CD4-positive, alpha-beta memory T cell (primary cell): ENCODE data around the gene NPRL2. TPM values are rescaled to one million over a fixed set of nuclear protein-coding genes. Genes with fewer than 3 reads are reported as not detected.

ENCODE experiments used
- CTCF ChIA-PET: fragments of 350-600 bp; sonication (Branson Sonifier 250); formaldehyde crosslinking; loops from one replicate; lab custom pipeline; 2021; ENCODE audit warnings: inconsistent platforms; ENCODE audit not compliant: partially characterized antibody; lab: Charles Lee
- POLR2A ChIA-PET: fragments of 350-600 bp; sonication (Branson Sonifier 250); formaldehyde crosslinking; loops from one replicate; lab custom pipeline; 2021; ENCODE audit not compliant: partially characterized antibody; lab: Charles Lee
- DNase-seq, 5 donors: peaks; one replicate each; pipeline versions ENCODE4 v3.0.0 to v3.0.0-alpha.2; 2020 to 2022; ENCODE audit warnings: mixed read lengths in 1 of 5
- H3K27ac ChIP-seq: one replicate; pipeline ENCODE4 v1.7.0; 2013; ENCODE audit warnings: low read depth, low read length
- H3K27me3 ChIP-seq: 2 replicates; pipeline ENCODE4 v1.7.0; 2013; ENCODE audit warnings: mild to moderate bottlenecking, low read length, moderate library complexity; ENCODE audit not compliant: insufficient read depth
- H3K36me3 ChIP-seq: 2 replicates; pipeline ENCODE4 v1.7.0; 2013; ENCODE audit warnings: mild to moderate bottlenecking, low read length, moderate library complexity; ENCODE audit not compliant: insufficient read depth
- H3K4me1 ChIP-seq: 2 replicates; pipeline ENCODE4 v1.7.0; 2013; ENCODE audit warnings: mild to moderate bottlenecking, low read length, moderate library complexity; ENCODE audit not compliant: insufficient read depth
- H3K4me3 ChIP-seq, 2 donors: one replicate each; pipeline ENCODE4 v1.7.0; 2013; ENCODE audit warnings: low read length in 2 of 2, mild to moderate bottlenecking in 1 of 2
- H3K9me3 ChIP-seq, 2 donors: one replicate each; pipeline ENCODE4 v1.7.0; 2013; ENCODE audit warnings: low read length in 2 of 2, control low read depth in 1 of 2; ENCODE audit not compliant: control insufficient read depth in 1 of 2
- H3K27ac Mint-ChIP-seq, 7 donors: one replicate each; pipeline ENCODE4 v1.8.0; 2020 to 2021; ENCODE audit warnings: mixed read lengths in 7 of 7, mild to moderate bottlenecking in 6 of 7, inconsistent platforms in 3 of 7, moderate library complexity in 3 of 7
- H3K27me3 Mint-ChIP-seq, 2 donors: one replicate each; pipeline ENCODE4 v1.8.0; 2020 to 2021; ENCODE audit warnings: mixed read lengths in 2 of 2
- H3K36me3 Mint-ChIP-seq, 2 donors: one replicate each; pipeline ENCODE4 v1.8.0; 2020 to 2021; ENCODE audit warnings: mixed read lengths in 2 of 2, inconsistent platforms in 1 of 2, mild to moderate bottlenecking in 1 of 2
- H3K4me1 Mint-ChIP-seq, 4 donors: one replicate each; pipeline ENCODE4 v1.8.0; 2020 to 2021; ENCODE audit warnings: mixed read lengths in 4 of 4, mild to moderate bottlenecking in 1 of 4
- H3K4me3 Mint-ChIP-seq, 8 donors: one replicate each; pipeline ENCODE4 v1.8.0; 2020 to 2021; ENCODE audit warnings: mixed read lengths in 8 of 8, mild to moderate bottlenecking in 7 of 8, moderate library complexity in 6 of 8, inconsistent platforms in 3 of 8
- H3K9me3 Mint-ChIP-seq, 8 donors: one replicate each; pipeline ENCODE4 v1.8.0; 2020 to 2021; ENCODE audit warnings: mixed read lengths in 8 of 8, mild to moderate bottlenecking in 5 of 8, inconsistent platforms in 3 of 8, moderate library complexity in 1 of 8
- intact Hi-C: fragments of 100-400 bp; cut with micrococcal nuclease; formaldehyde crosslinking; loops from one replicate; pipeline ENCODE4 v1.15.1; 2023
- polyA plus RNA-seq, 2 donors: library from polyadenylated mRNA; unstranded; fragments of 300-500 nt; fragmentation: Illumina TruSeq; gene quantifications; one replicate each; pipeline ENCODE4 v1.2.3, GENCODE V29; 2021
- total RNA-seq, 2 experiments: library from RNA; stranded (reverse); gene quantifications; one replicate each; pipeline ENCODE4 v1.2.3, GENCODE V29; 2021

The NPRL2 gene
- total and polyA plus RNA-seq, 4 experiments from 2014 or later = 39.6 to 53.0 (median 45.9) TPM

DNA sequence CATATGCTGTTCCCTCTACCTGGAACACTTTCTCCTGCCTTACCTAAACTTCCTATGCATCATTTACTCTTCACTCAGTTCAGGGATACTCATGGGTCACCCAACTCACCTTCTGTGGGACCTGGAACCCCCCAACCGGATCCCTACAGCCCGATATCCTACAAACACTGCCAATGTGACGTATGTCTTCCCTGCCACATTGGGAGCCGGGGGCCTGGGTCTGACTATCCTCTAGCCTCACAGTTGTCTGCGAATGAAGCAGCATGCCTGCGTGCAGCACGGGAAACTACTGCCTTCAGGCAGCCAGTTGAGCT is 405 bp downstream of the NPRL2 start:
- Mint-ChIP-seq H3K36me3 (peaks cover 6 to 57% of the 10 kb centered on the region in 2 donors), H3K4me3 (peak overlapping the region; percentile 91 to 99 (median 96))
- intact Hi-C loops = loop anchor here (1.0 to 5.0 kb wide), 5 partner anchors 13 to 262 kb away; partner anchors contain the start of genes CISH, HYAL3, IFRD2 and NAA80

DNA sequence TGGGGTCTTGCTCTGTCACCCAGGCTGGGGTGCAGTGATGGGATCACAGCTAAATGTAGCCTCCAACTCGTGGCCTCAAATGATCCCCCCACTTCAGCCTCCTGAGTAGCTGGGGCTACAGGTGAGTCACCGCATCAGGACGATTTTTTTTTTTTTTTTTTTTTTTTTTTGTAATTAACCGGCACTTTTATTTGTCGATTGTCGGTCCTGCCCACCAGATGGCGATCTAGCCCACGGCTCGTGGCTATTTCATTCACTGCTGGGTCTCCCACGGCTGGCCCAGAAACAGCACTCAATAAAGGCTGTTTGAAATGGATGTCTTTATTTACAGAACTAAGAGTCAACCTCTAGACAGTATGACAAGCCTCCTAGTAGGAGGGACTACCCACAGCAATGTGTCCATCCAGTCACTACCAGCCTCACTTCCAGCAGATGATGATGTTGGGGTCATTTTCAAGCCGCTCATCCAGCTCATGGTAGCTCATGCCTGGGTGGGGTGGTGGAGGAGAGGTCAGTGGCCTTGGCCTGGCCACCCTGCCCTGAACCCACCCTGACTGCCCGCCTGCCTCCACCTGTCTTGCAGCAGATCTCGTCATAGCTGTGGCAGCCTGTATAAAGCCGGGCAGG is 3.3 kb downstream of the NPRL2 start:
- H3K27ac ChIP-seq = peak overlapping the region; percentile 39
- no peaks in the 10 kb centered on the region for H3K9me3 ChIP-seq
- POLR2A ChIA-PET = interaction anchor here (0.6 to 23.7 kb wide), 10 partner anchors 12 to 271 kb away, joined by 3 to 595 read pairs (median 4); partner anchors contain the start of genes C3orf18, HEMK1, RASSF1 and TMEM115
- H3K4me3 ChIP-seq = no peak overlapping the region
- H3K27ac Mint-ChIP-seq = peak overlapping the region; percentile 64 to 96 (median 82)
- H3K4me1 Mint-ChIP-seq = peaks cover 23 to 87% (median 54%) of the 10 kb centered on the region in 4 donors
- no peaks in the 10 kb centered on the region for H3K27me3 Mint-ChIP-seq
- peaks cover 0 to 36% of the 10 kb centered on the region in 2 donors for H3K36me3 Mint-ChIP-seq
- H3K36me3 ChIP-seq = peaks cover 15% of the 10 kb centered on the region
- intact Hi-C loops = loop anchor here (1.0 kb wide), 2 partner anchors 89 to 195 kb away; no protein-coding TSS in a partner anchor
- H3K4me3 Mint-ChIP-seq = peak overlapping the region in 4 of 8 donors; percentile 32 to 77 (median 40)
- H3K27me3 ChIP-seq = no peaks in the 10 kb centered on the region
- H3K9me3 Mint-ChIP-seq = no peaks in the 10 kb centered on the region
- peak; percentile 78 to 81 (median 79) for DNase-seq
- H3K4me1 ChIP-seq = peaks cover 65% of the 10 kb centered on the region
- CTCF ChIA-PET = interaction anchor here (0.6 to 4.5 kb wide), 17 partner anchors 9 to 1897 kb away, joined by 3 to 84 read pairs (median 3); partner anchors contain the start of genes CISH, HEMK1, HYAL3 and NAA80

More for the DNA sequence above, 405 bp downstream of the NPRL2 start:
- no peak for DNase-seq
- Mint-ChIP-seq H3K9me3 (no peaks in the 10 kb centered on the region), H3K27me3 (no peaks in the 10 kb centered on the region), H3K27ac (peak overlapping the region; percentile 96 to 99 (median 99)), H3K4me1 (peaks cover 28 to 78% (median 52%) of the 10 kb centered on the region in 4 donors)
- CTCF ChIA-PET = interaction anchor here (0.8 to 4.5 kb wide), 10 partner anchors 12 to 1039 kb away, joined by 3 to 84 read pairs (median 4); partner anchors contain the start of genes RASSF1 and TUSC2
- H3K4me3 ChIP-seq = peak overlapping the region; percentile 66 to 98
- POLR2A ChIA-PET = interaction anchor here (0.7 to 23.7 kb wide), 20 partner anchors 11 to 1257 kb away, joined by 3 to 595 read pairs (median 4); partner anchors contain the start of genes C3orf18, DCAF1, HEMK1 and HYAL3
- H3K27me3 ChIP-seq = no peaks in the 10 kb centered on the region
- H3K27ac ChIP-seq = peak overlapping the region; percentile 94
- H3K9me3 ChIP-seq = no peaks in the 10 kb centered on the region
- H3K4me1 ChIP-seq = peaks cover 60% of the 10 kb centered on the region
- H3K36me3 ChIP-seq = peaks cover 29% of the 10 kb centered on the region

DNA sequence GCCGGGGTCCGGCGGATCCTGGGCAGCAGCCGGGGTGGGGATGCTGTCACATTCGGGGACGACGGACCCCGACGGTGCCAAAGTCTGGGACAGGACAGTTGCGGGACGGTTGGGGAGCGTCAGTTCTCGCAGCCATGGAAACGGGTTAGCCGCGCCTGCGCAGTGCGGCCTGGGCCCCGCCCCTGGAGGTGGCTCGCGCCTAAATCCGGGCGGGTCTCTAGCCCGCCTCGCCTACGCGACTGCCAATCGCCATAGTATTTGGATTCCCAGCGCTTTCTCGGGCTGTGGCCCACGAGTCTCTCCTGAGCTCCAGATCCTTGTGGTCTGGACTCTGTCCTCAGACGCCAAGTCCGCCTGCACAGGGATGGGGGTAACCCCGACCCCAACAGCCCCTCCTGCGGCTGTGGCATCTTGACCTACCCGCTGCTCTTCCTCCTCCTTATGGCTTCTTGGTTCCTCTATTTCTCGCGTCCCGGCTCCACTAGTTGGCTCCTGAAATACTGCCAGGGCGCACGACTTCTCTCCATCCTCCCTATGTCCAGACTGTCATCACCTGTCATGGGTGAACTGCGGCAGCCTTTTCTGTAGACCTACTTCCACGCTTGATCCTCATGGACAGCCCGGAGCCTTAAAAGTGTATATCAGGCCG is 4.9 kb downstream of the NPRL2 start, which contains the start of gene ZMYND10:
Gene ZMYND10, minus strand, starts transcription at position 147 of the 649 bp plus-strand sequence. CDS start 153 bp downstream, outside the sequence.
- peak within 1 kb of the TSS in 1 of 2 donors; percentile 27 for H3K4me3 ChIP-seq
- CTCF ChIA-PET = interaction anchor here (0.7 to 4.1 kb wide), 7 partner anchors 9 to 197 kb away, joined by 3 to 46 read pairs (median 5); partner anchors contain the start of gene TMEM115
- peak within 1 kb of the TSS in 6 of 7 donors; percentile 29 to 96 (median 76) for H3K27ac Mint-ChIP-seq

DNA sequence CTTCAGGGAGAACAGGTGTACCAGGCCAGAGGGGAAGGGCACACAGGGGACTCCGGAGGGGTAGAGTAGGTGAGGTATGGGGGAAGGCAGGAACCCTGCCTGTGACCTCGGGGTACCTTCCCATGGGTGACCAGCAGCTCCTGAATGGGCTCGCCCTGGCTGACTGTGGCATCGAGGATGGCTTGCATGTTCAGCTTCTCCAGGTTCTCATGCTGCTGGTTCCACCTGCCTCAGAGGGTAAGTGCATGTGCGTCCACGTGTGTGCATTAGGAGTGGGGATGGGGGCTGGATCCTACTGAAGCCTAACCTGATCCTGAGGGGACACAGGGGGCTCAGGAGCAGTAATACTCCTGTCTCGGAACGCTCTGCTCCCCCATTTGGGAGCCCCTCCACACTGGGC is 5.6 kb downstream of the NPRL2 start:
- POLR2A ChIA-PET = interaction anchor here (1.3 to 23.7 kb wide), 3 partner anchors 7 to 46 kb away, joined by 4 to 595 read pairs (median 595); partner anchors contain the start of genes CYB561D2, HYAL3, NAA80 and NPRL2
- peaks cover 0 to 20% of the 10 kb centered on the region in 2 donors for H3K36me3 Mint-ChIP-seq
- Histone ChIP-seq H3K27ac (no peak overlapping the region), H3K36me3 (peaks cover 15% of the 10 kb centered on the region), H3K4me3 (peak overlapping the region in 1 of 2 donors; percentile 27), H3K27me3 (no peaks in the 10 kb centered on the region), H3K9me3 (no peaks in the 10 kb centered on the region), H3K4me1 (peaks cover 65% of the 10 kb centered on the region)
- no peak for DNase-seq
- no peaks in the 10 kb centered on the region for H3K27me3 Mint-ChIP-seq
- no peaks in the 10 kb centered on the region for H3K9me3 Mint-ChIP-seq
- intact Hi-C loops = no loop called here
- peak overlapping the region in 1 of 8 donors; percentile 70 for H3K4me3 Mint-ChIP-seq
- peaks cover 21 to 77% (median 46%) of the 10 kb centered on the region in 4 donors for H3K4me1 Mint-ChIP-seq
- CTCF ChIA-PET = interaction anchor here (1.0 to 4.1 kb wide), 5 partner anchors 8 to 201 kb away, joined by 3 to 46 read pairs (median 5); no protein-coding TSS in a partner anchor
- H3K27ac Mint-ChIP-seq = peak overlapping the region in 1 of 7 donors; percentile 63

More for the DNA sequence above, 4.9 kb downstream of the NPRL2 start, which contains the start of gene ZMYND10:
- Histone ChIP-seq H3K36me3 (peaks cover 15% of the 10 kb centered on the region), H3K9me3 (no peaks in the 10 kb centered on the region), H3K27me3 (no peaks in the 10 kb centered on the region), H3K27ac (peak within 1 kb of the TSS; percentile 24), H3K4me1 (peaks cover 63% of the 10 kb centered on the region)
- intact Hi-C loops = no loop called here
- Mint-ChIP-seq H3K27me3 (no peaks in the 10 kb centered on the region), H3K9me3 (no peaks in the 10 kb centered on the region), H3K36me3 (peaks cover 0 to 27% of the 10 kb centered on the region in 2 donors), H3K4me1 (peaks cover 23 to 81% (median 50%) of the 10 kb centered on the region in 4 donors), H3K4me3 (peak within 1 kb of the TSS; percentile 43 to 81 (median 68))
- DNase-seq = peak; percentile 72 to 76 (median 75)
- POLR2A ChIA-PET = interaction anchor here (0.7 to 23.7 kb wide), 5 partner anchors 6 to 47 kb away, joined by 3 to 595 read pairs (median 153); partner anchors contain the start of genes CYB561D2, HYAL3, NAA80 and NPRL2

DNA sequence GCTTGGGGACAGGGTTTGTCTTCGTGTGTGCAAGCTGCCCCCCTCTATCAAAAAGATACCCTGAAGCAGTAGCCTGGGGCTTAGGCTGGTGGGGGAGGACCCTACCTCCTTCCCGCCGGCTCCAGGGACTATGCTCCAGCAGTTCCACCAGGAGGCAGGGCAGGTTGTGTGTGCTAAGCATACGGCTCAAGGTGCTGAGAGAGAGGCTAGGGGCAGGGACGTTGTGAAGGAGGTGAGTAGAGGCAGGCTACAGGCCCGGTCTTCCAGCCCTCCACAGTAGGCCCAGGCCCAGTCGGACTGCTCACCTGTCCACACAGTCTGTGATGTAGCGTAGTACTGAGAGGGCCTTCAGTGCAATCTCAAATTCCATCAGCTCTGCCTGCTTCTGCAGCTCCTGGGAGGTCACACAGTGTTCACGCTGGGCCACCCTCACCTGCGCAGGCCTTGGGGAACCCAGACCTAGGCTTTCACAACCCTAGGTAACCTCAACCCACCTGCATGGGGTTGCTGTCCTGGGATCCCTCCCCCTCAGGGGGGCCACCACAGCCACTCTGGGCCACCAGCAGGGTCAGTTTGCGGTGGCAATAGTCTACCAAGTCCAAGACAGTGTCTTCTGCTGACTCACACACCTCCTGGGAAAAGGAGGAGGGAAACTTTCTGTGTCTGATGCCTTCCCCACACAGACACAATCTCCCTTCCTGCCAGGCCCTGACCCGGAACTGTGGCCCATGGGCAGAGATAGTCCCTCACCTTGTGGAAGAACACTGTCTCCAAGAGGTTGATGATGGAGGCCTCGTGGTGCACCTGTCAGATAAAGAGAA is 7.6 kb downstream of the NPRL2 start:
- no peak overlapping the region for H3K4me3 ChIP-seq
- no peak overlapping the region for H3K27ac ChIP-seq
- H3K27me3 ChIP-seq = no peaks in the 10 kb centered on the region
- H3K9me3 ChIP-seq = no peaks in the 10 kb centered on the region
- CTCF ChIA-PET = interaction anchor here (1.6 kb wide), 1 partner anchor 203 kb away, joined by 3 read pairs; no protein-coding TSS in a partner anchor
- Mint-ChIP-seq H3K4me1 (peaks cover 24 to 77% (median 47%) of the 10 kb centered on the region in 4 donors), H3K27me3 (no peaks in the 10 kb centered on the region), H3K4me3 (peak overlapping the region in 1 of 8 donors; percentile 15), H3K36me3 (peaks cover 0 to 15% of the 10 kb centered on the region in 2 donors), H3K27ac (peak overlapping the region in 5 of 7 donors; percentile 13 to 93 (median 62)), H3K9me3 (peaks cover 0 to 2% (median 0%) of the 10 kb centered on the region in 8 donors)
- intact Hi-C loops = no loop called here
- H3K36me3 ChIP-seq = peaks cover 6% of the 10 kb centered on the region
- DNase-seq = no peak
- POLR2A ChIA-PET = interaction anchor here (1.5 to 23.7 kb wide), 4 partner anchors 8 to 226 kb away, joined by 3 to 595 read pairs (median 386); partner anchors contain the start of genes CYB561D2, HEMK1, HYAL3 and IFRD2
- H3K4me1 ChIP-seq = peaks cover 65% of the 10 kb centered on the region
